ENCODE measurements around the gene CCNDBP1. TPM values are rescaled to one million over a fixed set of nuclear protein-coding genes. Genes with fewer than 3 reads are reported as not detected.

Gene CCNDBP1
- total and polyA plus RNA-seq, 2 experiments from 2014 or later, result 23.9 to 33.5 TPM

- H3K27me3 Mint-ChIP-seq (ENCODE audit: insufficient read depth, low read depth, poor library complexity), result no peaks in the 10 kb centered on the region
- H3K9me2 ChIP-seq (ENCODE audit: insufficient read depth), result no peaks in the 10 kb centered on the region
- H3K36me3 ChIP-seq (ENCODE audit: insufficient read depth), result 0 out of 2 replicates have a peak, but pooled peaks cover 7% of the 10 kb centered on the region
- H4K20me1 ChIP-seq (replicated peaks; ENCODE audit: insufficient read depth), result no peaks in the 10 kb centered on the region
- H3K27ac Mint-ChIP-seq, result no peak overlapping the region
- peaks cover 26% of the 10 kb centered on the region for H3K36me3 Mint-ChIP-seq (ENCODE audit: low read depth)
- no peak for DNase-seq (ENCODE audit: low spot score)
- no peak overlapping the region for H3K4me3 ChIP-seq
- H3K79me2 ChIP-seq (replicated peaks; ENCODE audit: insufficient read depth), result no peaks in the 10 kb centered on the region
- H3K4me1 Mint-ChIP-seq, result no peaks in the 10 kb centered on the region; the same call in 2 of the 3 replicates
- TF ChIP-seq POLR2AphosphoS5 (IDR thresholded peaks at IDR 0.05; ENCODE audit: low read depth) (no peak), ZNF114 (CRISPR knock-in tag; IDR thresholded peaks at IDR 0.05) (no peak), ZNF331 (CRISPR knock-in tag; IDR thresholded peaks at IDR 0.05; ENCODE audit: low read depth) (no peak), REST (IDR thresholded peaks at IDR 0.05; ENCODE audit: unreplicated experiment) (no peak), EZH2 (IDR thresholded peaks at IDR 0.05; ENCODE audit: low read depth, unreplicated experiment) (no peak), STAT1 (IDR thresholded peaks at IDR 0.05; ENCODE audit: unreplicated experiment) (no peak)
- H3K4me3 Mint-ChIP-seq, result no peak overlapping the region
- no peak overlapping the region for H2AFZ ChIP-seq
- H3K9me3 Mint-ChIP-seq, result peaks cover 7% of the 10 kb centered on the region; the same call in 2 of the 3 replicates
- H3F3A ChIP-seq (replicated peaks; ENCODE audit: low read depth), result no peaks in the 10 kb centered on the region
- no peak overlapping the region for H3K27ac ChIP-seq (ENCODE audit: low read depth)
- no peak for ATAC-seq
- no peaks in the 10 kb centered on the region for H3K27me3 ChIP-seq (ENCODE audit: insufficient read depth)
- H3K4me2 ChIP-seq, result no peak overlapping the region
- H3K4me1 ChIP-seq (ENCODE audit: insufficient read depth), result no peaks in the 10 kb centered on the region
Observed at GRCh38 chr15:43193710-43194109, 8.5 kb downstream of the CCNDBP1 start.

- H3K36me3 Mint-ChIP-seq (ENCODE audit: low read depth), result peaks cover 26% of the 10 kb centered on the region
- H3K27me3 ChIP-seq (ENCODE audit: insufficient read depth), result no peaks in the 10 kb centered on the region
- H4K20me1 ChIP-seq (replicated peaks; ENCODE audit: insufficient read depth), result no peaks in the 10 kb centered on the region
- no peak overlapping the region for H3K27ac Mint-ChIP-seq
- no peaks in the 10 kb centered on the region; the same call in 2 of the 3 replicates for H3K4me1 Mint-ChIP-seq
- DNase-seq (ENCODE audit: low spot score) (no peak), ATAC-seq (no peak)
- no peak overlapping the region for H2AFZ ChIP-seq
- no peak overlapping the region for H3K27ac ChIP-seq (ENCODE audit: low read depth)
- no peaks in the 10 kb centered on the region for H3K4me1 ChIP-seq (ENCODE audit: insufficient read depth)
- TF ChIP-seq REST (IDR thresholded peaks at IDR 0.05; ENCODE audit: unreplicated experiment), result no peak
- no peak for TF ChIP-seq NANOG (IDR thresholded peaks at IDR 0.05; ENCODE audit: borderline replicate concordance)
- TF ChIP-seq ZNF331 (CRISPR knock-in tag; IDR thresholded peaks at IDR 0.05; ENCODE audit: low read depth), result no peak
- TF ChIP-seq POLR2AphosphoS5 (IDR thresholded peaks at IDR 0.05; ENCODE audit: low read depth), result no peak
- H3F3A ChIP-seq (replicated peaks; ENCODE audit: low read depth), result no peaks in the 10 kb centered on the region
- no peak overlapping the region for H3K4me3 Mint-ChIP-seq
- H3K79me2 ChIP-seq (replicated peaks; ENCODE audit: insufficient read depth), result no peaks in the 10 kb centered on the region
- H3K9me2 ChIP-seq (ENCODE audit: insufficient read depth), result no peaks in the 10 kb centered on the region
- H3K36me3 ChIP-seq (ENCODE audit: insufficient read depth), result 0 out of 2 replicates have a peak, but pooled peaks cover 7% of the 10 kb centered on the region
- no peaks in the 10 kb centered on the region for H3K27me3 Mint-ChIP-seq (ENCODE audit: insufficient read depth, low read depth, poor library complexity)
- no peak overlapping the region for H3K4me3 ChIP-seq
- H3K9me3 Mint-ChIP-seq, result peaks cover 7% of the 10 kb centered on the region; the same call in 2 of the 3 replicates
- no peak overlapping the region for H3K4me2 ChIP-seq
Observed at GRCh38 chr15:43194795-43195194, 9.6 kb downstream of the CCNDBP1 start.
